GM13977 (cell line): ENCODE measurements around the gene CYP3A7.
"Not testable (repeated sequence)": the region's sequence is repeated elsewhere in the genome, so short reads cannot be mapped to it uniquely, and the experiment has no call there.

Experiments used
- DNase-seq: peaks from one replicate; pipeline ENCODE4 v3.0.0; 2012; ENCODE audit warnings: low spot score
- in situ Hi-C: fragments of 300-500 bp; cut with MboI; formaldehyde crosslinking; loops from one replicate; pipeline ENCODE4 v1.12.0; 2022; ENCODE audit warnings: low sequenced_read_pairs, low pct_unique_long_range_greater_than_20kb, mixed read lengths, inconsistent platforms; ENCODE audit not compliant: unreplicated experiment
- TF ChIP-seq, protein P1 (sequence below): IDR thresholded peaks from 2 replicates; pipeline ENCODE4 v1.5.1; 2012; ENCODE audit warnings: mild to moderate bottlenecking, control low read depth; ENCODE audit not compliant: insufficient read depth; ENCODE audit errors: extremely low read depth, missing control alignments

CYP3A7 gene

GRCh38 chr7:99755085-99755484, 20.1 kb upstream of the CYP3A7 start:
- DNase-seq, result no peak
- in situ Hi-C loops, result no loop called here
- TF ChIP-seq, protein P1, sequence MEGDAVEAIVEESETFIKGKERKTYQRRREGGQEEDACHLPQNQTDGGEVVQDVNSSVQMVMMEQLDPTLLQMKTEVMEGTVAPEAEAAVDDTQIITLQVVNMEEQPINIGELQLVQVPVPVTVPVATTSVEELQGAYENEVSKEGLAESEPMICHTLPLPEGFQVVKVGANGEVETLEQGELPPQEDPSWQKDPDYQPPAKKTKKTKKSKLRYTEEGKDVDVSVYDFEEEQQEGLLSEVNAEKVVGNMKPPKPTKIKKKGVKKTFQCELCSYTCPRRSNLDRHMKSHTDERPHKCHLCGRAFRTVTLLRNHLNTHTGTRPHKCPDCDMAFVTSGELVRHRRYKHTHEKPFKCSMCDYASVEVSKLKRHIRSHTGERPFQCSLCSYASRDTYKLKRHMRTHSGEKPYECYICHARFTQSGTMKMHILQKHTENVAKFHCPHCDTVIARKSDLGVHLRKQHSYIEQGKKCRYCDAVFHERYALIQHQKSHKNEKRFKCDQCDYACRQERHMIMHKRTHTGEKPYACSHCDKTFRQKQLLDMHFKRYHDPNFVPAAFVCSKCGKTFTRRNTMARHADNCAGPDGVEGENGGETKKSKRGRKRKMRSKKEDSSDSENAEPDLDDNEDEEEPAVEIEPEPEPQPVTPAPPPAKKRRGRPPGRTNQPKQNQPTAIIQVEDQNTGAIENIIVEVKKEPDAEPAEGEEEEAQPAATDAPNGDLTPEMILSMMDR, result no peak

GRCh38 chr7:99752356-99752755, 17.4 kb upstream of the CYP3A7 start:
- no peak for DNase-seq
- in situ Hi-C loops, result no loop called here

GRCh38 chr7:99751322-99752052, 16.5 kb upstream of the CYP3A7 start:
- DNase-seq, in situ Hi-C loops: not testable (repeated sequence)

More at GRCh38 chr7:99752356-99752755, 17.4 kb upstream of the CYP3A7 start:
- TF ChIP-seq, protein P1, result no peak

DNA sequence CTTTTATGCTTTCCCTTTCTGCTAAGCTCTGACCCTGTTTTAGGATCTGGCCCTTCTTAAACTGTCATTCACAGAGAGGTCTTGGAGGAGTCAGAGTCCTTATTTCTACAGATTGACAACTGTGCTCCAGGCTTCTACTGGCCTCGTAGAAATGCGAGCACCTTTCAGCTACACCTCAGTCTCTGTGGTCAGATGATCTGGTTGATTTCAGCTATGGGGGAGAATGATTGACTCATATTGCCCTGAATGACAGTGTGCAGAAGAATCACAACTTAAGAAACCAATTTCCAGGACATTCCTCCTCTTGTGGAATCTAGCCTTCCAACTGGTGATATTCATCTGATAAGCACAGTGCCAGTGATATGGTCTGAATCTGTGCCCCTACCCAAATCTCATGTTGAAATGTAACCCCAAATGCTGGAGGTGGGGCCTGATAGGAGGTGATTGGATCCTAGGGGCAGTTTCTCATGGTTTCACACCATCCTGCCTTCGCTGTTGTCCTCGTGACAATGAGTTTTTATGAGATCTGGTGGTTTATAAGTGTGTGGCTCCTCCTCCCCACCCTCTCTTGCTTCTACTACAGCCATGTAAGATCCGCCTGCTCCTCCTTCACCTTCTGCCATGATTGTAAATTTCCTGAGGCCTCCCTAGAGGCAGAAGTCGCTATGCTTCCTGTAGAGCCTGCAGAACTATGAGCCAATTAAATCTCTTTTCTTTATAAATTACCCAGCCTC, 14.0 kb upstream of the CYP3A7 start:
- no peak for DNase-seq
- TF ChIP-seq, protein P1, result no peak
- in situ Hi-C loops, result no loop called here

DNA sequence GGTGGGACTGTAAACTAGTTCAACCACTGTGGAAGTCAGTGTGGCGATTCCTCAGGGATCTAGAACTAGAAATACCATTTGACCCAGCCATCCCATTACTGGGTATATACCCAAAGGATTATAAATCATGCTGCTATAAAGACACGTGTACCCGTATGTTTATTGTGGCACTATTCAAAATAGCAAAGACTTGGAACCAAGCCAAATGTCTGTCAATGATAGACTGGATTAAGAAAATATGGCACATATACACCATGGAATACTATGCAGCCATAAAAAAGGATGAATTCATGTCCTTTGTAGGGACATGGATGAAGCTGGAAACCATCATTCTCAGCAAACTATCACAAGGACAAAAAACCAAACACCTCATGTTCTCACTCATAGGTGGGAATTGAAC, 11.9 kb upstream of the CYP3A7 start:
- in situ Hi-C loops, DNase-seq: not testable (repeated sequence)

DNA sequence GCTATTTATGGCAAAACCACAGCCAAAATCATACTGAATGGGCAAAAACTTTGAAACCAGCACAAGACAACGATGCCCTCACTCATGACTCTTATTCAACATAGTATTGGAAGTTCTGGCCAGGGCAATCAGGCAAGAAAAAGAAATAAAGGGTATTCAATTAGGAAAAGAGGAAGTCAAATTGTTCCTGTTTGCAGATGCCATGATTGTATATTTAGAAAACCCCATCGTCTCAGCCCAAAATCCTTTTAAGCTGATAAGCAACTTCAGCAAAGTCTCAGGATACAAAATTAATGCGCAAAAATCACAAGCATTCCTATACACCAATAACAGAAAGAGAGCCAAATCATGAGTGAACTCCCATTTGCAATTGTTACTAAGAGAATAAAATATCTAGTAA, 10.4 kb upstream of the CYP3A7 start:
- DNase-seq, in situ Hi-C loops: not testable (repeated sequence)

- no peak for DNase-seq
- TF ChIP-seq, protein P1, result no peak
- in situ Hi-C loops, result no loop called here
Observed at GRCh38 chr7:99742737-99743394, 7.9 kb upstream of the CYP3A7 start.

DNA sequence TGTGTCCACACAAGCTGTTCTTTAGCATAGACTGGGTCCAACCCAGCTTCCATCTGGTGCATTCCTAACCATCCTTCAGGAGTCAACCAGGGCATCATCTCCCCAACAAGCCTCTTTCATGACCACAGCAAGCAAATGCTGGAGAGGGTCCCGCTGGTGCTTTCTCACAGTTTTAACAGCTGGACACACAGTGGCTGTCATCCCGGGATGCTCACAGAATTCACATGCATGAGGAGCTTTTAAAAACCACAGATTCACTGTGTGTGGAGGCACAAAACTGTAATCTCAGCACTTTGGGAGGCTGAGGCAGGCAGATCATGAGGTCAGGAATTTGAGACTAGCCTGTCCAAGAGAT, 6.4 kb upstream of the CYP3A7 start:
- in situ Hi-C loops, result no loop called here
- TF ChIP-seq, protein P1, result no peak
- DNase-seq, result no peak
